Skeletal muscle tissue (tissue), 4 donors: ENCODE data around the gene CGNL1. TPM values are rescaled to one million over a fixed set of nuclear protein-coding genes. Genes with fewer than 3 reads are reported as not detected.

Source experiments
- H3K27ac ChIP-seq: one replicate; pipeline ENCODE4 v1.7.0; 2013; ENCODE audit warnings: mild to moderate bottlenecking, low read depth, low read length, inconsistent platforms
- H3K27me3 ChIP-seq, 3 donors: one replicate each; pipeline ENCODE4 v1.7.0; 2013; ENCODE audit warnings: low read length in 3 of 3; ENCODE audit not compliant: control insufficient read depth in 3 of 3, insufficient read depth in 3 of 3
- H3K36me3 ChIP-seq, 3 donors: one replicate each; pipeline ENCODE4 v1.7.0; 2013; ENCODE audit warnings: low read length in 3 of 3; ENCODE audit not compliant: control insufficient read depth in 3 of 3, insufficient read depth in 3 of 3
- H3K4me1 ChIP-seq, 3 donors: one replicate each; pipeline ENCODE4 v1.7.0; 2013; ENCODE audit warnings: low read length in 3 of 3, mild to moderate bottlenecking in 3 of 3; ENCODE audit not compliant: control insufficient read depth in 3 of 3, insufficient read depth in 3 of 3
- H3K4me3 ChIP-seq, 3 donors: one replicate each; pipeline ENCODE4 v1.7.0; 2013; ENCODE audit warnings: low read length in 3 of 3
- H3K9ac ChIP-seq, 3 donors: one replicate each; pipeline ENCODE4 v1.7.0; 2013; ENCODE audit warnings: low read length in 3 of 3, mild to moderate bottlenecking in 3 of 3, moderate library complexity in 2 of 3, low read depth in 1 of 3
- H3K9me3 ChIP-seq, 3 donors: one replicate each; pipeline ENCODE4 v1.7.0; 2013; ENCODE audit warnings: low read length in 3 of 3; ENCODE audit not compliant: control insufficient read depth in 3 of 3
- total RNA-seq: library from RNA; depleted of rRNA; stranded (reverse); fragments of >200 nt; gene quantifications from one replicate; pipeline ENCODE4 v1.2.3, GENCODE V29; 2014
- donor health status: Osteomylitis.

The CGNL1 gene
- total RNA-seq, 1 donor from 2014 or later = 11.5 TPM

- Histone ChIP-seq H3K4me1 (peaks cover 19 to 49% (median 30%) of the 10 kb centered on the region in 3 donors), H3K9ac (no peak overlapping the region), H3K4me3 (no peak overlapping the region), H3K27ac (peak overlapping the region; percentile 77), H3K36me3 (no peaks in the 10 kb centered on the region), H3K9me3 (no peaks in the 10 kb centered on the region), H3K27me3 (no peaks in the 10 kb centered on the region)
Measured at GRCh38 chr15:57552678-57553334, 176.5 kb downstream of the CGNL1 start.

GRCh38 chr15:57553526-57553925, 177.2 kb downstream of the CGNL1 start:
- no peak overlapping the region for H3K27ac ChIP-seq
- H3K27me3 ChIP-seq = no peaks in the 10 kb centered on the region
- H3K9me3 ChIP-seq = no peaks in the 10 kb centered on the region
- no peak overlapping the region for H3K9ac ChIP-seq
- no peaks in the 10 kb centered on the region for H3K36me3 ChIP-seq
- H3K4me1 ChIP-seq = peaks cover 19 to 49% (median 30%) of the 10 kb centered on the region in 3 donors
- H3K4me3 ChIP-seq = no peak overlapping the region

- H3K27me3 ChIP-seq = no peaks in the 10 kb centered on the region
- H3K9ac ChIP-seq = peak overlapping the region in 1 of 3 donors; percentile 16
- no peak overlapping the region for H3K27ac ChIP-seq
- H3K36me3 ChIP-seq = no peaks in the 10 kb centered on the region
- no peak overlapping the region for H3K4me3 ChIP-seq
- no peaks in the 10 kb centered on the region for H3K9me3 ChIP-seq
- H3K4me1 ChIP-seq = peaks cover 19 to 44% (median 26%) of the 10 kb centered on the region in 3 donors
Measured at GRCh38 chr15:57554063-57554811, 177.9 kb downstream of the CGNL1 start.

GRCh38 chr15:57554812-57555179, 178.5 kb downstream of the CGNL1 start:
- H3K36me3 ChIP-seq = no peaks in the 10 kb centered on the region
- H3K9ac ChIP-seq = no peak overlapping the region
- H3K9me3 ChIP-seq = no peaks in the 10 kb centered on the region
- peaks cover 15 to 39% (median 21%) of the 10 kb centered on the region in 3 donors for H3K4me1 ChIP-seq
- H3K27me3 ChIP-seq = no peaks in the 10 kb centered on the region
- no peak overlapping the region for H3K4me3 ChIP-seq
- H3K27ac ChIP-seq = no peak overlapping the region

- H3K4me1 ChIP-seq = peaks cover 11 to 35% (median 18%) of the 10 kb centered on the region in 3 donors
- no peak overlapping the region for H3K9ac ChIP-seq
- H3K27me3 ChIP-seq = no peaks in the 10 kb centered on the region
Measured at GRCh38 chr15:57555270-57555669, 179.0 kb downstream of the CGNL1 start.

GRCh38 chr15:57556040-57556439, 179.7 kb downstream of the CGNL1 start:
- Histone ChIP-seq H3K9me3 (no peaks in the 10 kb centered on the region), H3K27me3 (no peaks in the 10 kb centered on the region), H3K36me3 (no peaks in the 10 kb centered on the region), H3K27ac (no peak overlapping the region), H3K4me3 (no peak overlapping the region), H3K9ac (no peak overlapping the region), H3K4me1 (peaks cover 10 to 33% (median 14%) of the 10 kb centered on the region in 3 donors)

More at GRCh38 chr15:57555270-57555669, 179.0 kb downstream of the CGNL1 start:
- Histone ChIP-seq H3K27ac (no peak overlapping the region), H3K9me3 (no peaks in the 10 kb centered on the region), H3K4me3 (no peak overlapping the region), H3K36me3 (no peaks in the 10 kb centered on the region)

- Histone ChIP-seq H3K36me3 (no peaks in the 10 kb centered on the region), H3K9ac (no peak overlapping the region), H3K4me1 (peaks cover 7 to 28% (median 14%) of the 10 kb centered on the region in 3 donors), H3K9me3 (no peaks in the 10 kb centered on the region), H3K27ac (no peak overlapping the region), H3K27me3 (peaks cover 0 to 3% (median 0%) of the 10 kb centered on the region in 3 donors), H3K4me3 (no peak overlapping the region)
Measured at GRCh38 chr15:57557267-57557666, 181.0 kb downstream of the CGNL1 start.

- H3K4me3 ChIP-seq = no peak overlapping the region
- no peak overlapping the region for H3K27ac ChIP-seq
- H3K9me3 ChIP-seq = no peaks in the 10 kb centered on the region
- H3K9ac ChIP-seq = no peak overlapping the region
- H3K36me3 ChIP-seq = no peaks in the 10 kb centered on the region
- H3K4me1 ChIP-seq = peaks cover 7 to 23% (median 14%) of the 10 kb centered on the region in 3 donors
- H3K27me3 ChIP-seq = peaks cover 0 to 4% (median 0%) of the 10 kb centered on the region in 3 donors
Measured at GRCh38 chr15:57557810-57558209, 181.5 kb downstream of the CGNL1 start.

- Histone ChIP-seq H3K27ac (no peak overlapping the region), H3K27me3 (peaks cover 0 to 4% (median 0%) of the 10 kb centered on the region in 3 donors), H3K4me3 (no peak overlapping the region), H3K9ac (no peak overlapping the region), H3K36me3 (no peaks in the 10 kb centered on the region), H3K4me1 (peaks cover 5 to 6% (median 6%) of the 10 kb centered on the region in 3 donors), H3K9me3 (no peaks in the 10 kb centered on the region)
Measured at GRCh38 chr15:57559875-57560274, 183.6 kb downstream of the CGNL1 start.
